ENCODE measurements around the gene OSBPL3. TPM values are rescaled to one million over a fixed set of nuclear protein-coding genes. Genes with fewer than 3 reads are reported as not detected.

Gene OSBPL3
- total RNA-seq, 6 experiments from 2014 or later = 49.7 to 68.8 (median 63.2) TPM

GRCh38 chr7:24755541-24756407 is 224.2 kb downstream of the OSBPL3 start:
- peak; percentile 59 for DNase-seq
- Mint-ChIP-seq H3K27me3 (ENCODE audit: insufficient read depth) (peaks cover 3% of the 10 kb centered on the region), H3K4me3 (peak overlapping the region; percentile 92), H3K27ac (peak overlapping the region; percentile 93), H3K36me3 (ENCODE audit: low read depth) (peaks cover 5% of the 10 kb centered on the region; the same call in 1 of the 2 replicates), H3K4me1 (ENCODE audit: low read depth) (peaks cover 70% of the 10 kb centered on the region), H3K9me3 (no peaks in the 10 kb centered on the region)
- no peak for TF ChIP-seq CTCF (IDR thresholded peaks at IDR 0.05)

- H3K36me3 Mint-ChIP-seq (ENCODE audit: low read depth) = peaks cover 7% of the 10 kb centered on the region; the same call in 1 of the 2 replicates
- peaks cover 78% of the 10 kb centered on the region for H3K4me1 Mint-ChIP-seq (ENCODE audit: low read depth)
- peaks cover 3% of the 10 kb centered on the region for H3K27me3 Mint-ChIP-seq (ENCODE audit: insufficient read depth)
- DNase-seq = no peak
- H3K27ac Mint-ChIP-seq = peak overlapping the region; percentile 93
- no peak for TF ChIP-seq CTCF (IDR thresholded peaks at IDR 0.05)
- peak overlapping the region; percentile 92 for H3K4me3 Mint-ChIP-seq
- no peaks in the 10 kb centered on the region for H3K9me3 Mint-ChIP-seq
Observed at GRCh38 chr7:24754906-24755506, 225.0 kb downstream of the OSBPL3 start.

GRCh38 chr7:24752073-24752800 is 227.7 kb downstream of the OSBPL3 start:
- H3K9me3 Mint-ChIP-seq = no peaks in the 10 kb centered on the region
- no peak for TF ChIP-seq CTCF (IDR thresholded peaks at IDR 0.05)
- no peaks in the 10 kb centered on the region; the same call in none of the 2 replicates for H3K27me3 Mint-ChIP-seq (ENCODE audit: insufficient read depth)
- DNase-seq = no peak
- H3K4me1 Mint-ChIP-seq (ENCODE audit: low read depth) = peaks cover 67% of the 10 kb centered on the region
- peaks cover 17% of the 10 kb centered on the region for H3K36me3 Mint-ChIP-seq (ENCODE audit: low read depth)
- peak overlapping the region; percentile 8; the same call in 1 of the 2 replicates for H3K27ac Mint-ChIP-seq
- no peak overlapping the region for H3K4me3 Mint-ChIP-seq

- H3K27ac Mint-ChIP-seq = peak overlapping the region; percentile 8; the same call in 1 of the 2 replicates
- no peak overlapping the region; the same call in 1 of the 2 replicates for H3K4me3 Mint-ChIP-seq
- peaks cover 24% of the 10 kb centered on the region for H3K36me3 Mint-ChIP-seq (ENCODE audit: low read depth)
- H3K4me1 Mint-ChIP-seq (ENCODE audit: low read depth) = peaks cover 66% of the 10 kb centered on the region
- H3K27me3 Mint-ChIP-seq (ENCODE audit: insufficient read depth) = no peaks in the 10 kb centered on the region; the same call in 1 of the 2 replicates
- no peak for TF ChIP-seq CTCF (IDR thresholded peaks at IDR 0.05)
- no peaks in the 10 kb centered on the region for H3K9me3 Mint-ChIP-seq
- no peak for DNase-seq
Observed at GRCh38 chr7:24751484-24751883, 228.5 kb downstream of the OSBPL3 start.

GRCh38 chr7:24750441-24751055 is 229.4 kb downstream of the OSBPL3 start:
- Mint-ChIP-seq H3K9me3 (no peaks in the 10 kb centered on the region), H3K4me1 (ENCODE audit: low read depth) (peaks cover 56% of the 10 kb centered on the region), H3K36me3 (ENCODE audit: low read depth) (peaks cover 32% of the 10 kb centered on the region), H3K27me3 (ENCODE audit: insufficient read depth) (no peaks in the 10 kb centered on the region), H3K4me3 (no peak overlapping the region), H3K27ac (peak overlapping the region; percentile 42)
- DNase-seq = no peak
- TF ChIP-seq CTCF (IDR thresholded peaks at IDR 0.05) = no peak
